Left lung (tissue), 10 donors: ENCODE measurements around the gene DMD. TPM values are rescaled to one million over a fixed set of nuclear protein-coding genes. Genes with fewer than 3 reads are reported as not detected.
"Not testable (repeated sequence)": the region's sequence is repeated elsewhere in the genome, so short reads cannot be mapped to it uniquely, and the experiment has no call there.

ENCODE experiments used
- ATAC-seq: fragments of 200-7000 bp; cut with Tn5 transposase; one replicate; pipeline ENCODE4 v1.9.1; 2020; ENCODE audit warnings: moderate library complexity
- DNase-seq, 4 donors: peaks; one replicate each; pipeline ENCODE4 v3.0.0-alpha.2; 2013 to 2020
- H3K27ac ChIP-seq, 2 donors: fragments of 200-600 bp; sonication (generic) in 1 of 2; one replicate each; pipeline versions ENCODE4 v1.5.0 to v1.8.0; 2020 to 2021
- H3K27me3 ChIP-seq, 2 donors: fragments of 200-600 bp; sonication (generic) in 1 of 2; one replicate each; pipeline versions ENCODE4 v1.5.0 to v1.8.0; 2020 to 2021
- H3K36me3 ChIP-seq, 2 donors: fragments of 200-600 bp; sonication (generic) in 1 of 2; one replicate each; pipeline versions ENCODE4 v1.5.0 to v1.8.0; 2020 to 2021
- H3K4me1 ChIP-seq, 2 donors: fragments of 200-600 bp; one replicate each; pipeline ENCODE4 v1.8.0; 2021
- H3K4me3 ChIP-seq, 2 donors: fragments of 200-600 bp; sonication (generic) in 1 of 2; one replicate each; pipeline versions ENCODE4 v1.5.0 to v1.8.0; 2020 to 2021; ENCODE audit warnings: mild to moderate bottlenecking in 1 of 2
- H3K9me3 ChIP-seq, 2 donors: fragments of 200-600 bp; sonication (generic) in 1 of 2; one replicate each; pipeline versions ENCODE4 v1.5.0 to v1.8.0; 2020 to 2021
- intact Hi-C, 2 donors: fragments of 100-400 bp; cut with DNase I; formaldehyde crosslinking; loops; one replicate each; pipeline versions ENCODE4 v1.11.2 to v1.14.2; 2022
- polyA plus RNA-seq, 6 donors: library from polyadenylated mRNA; unstranded; fragments of 120-200 nt; gene quantifications; one replicate each; pipeline ENCODE4 v1.2.1, GENCODE V29; 2013; ENCODE audit not compliant: insufficient read length in 6 of 6
- total RNA-seq, 2 donors: library from RNA; stranded (reverse); fragmentation: NEBNext Ultra II Directional; extraction: Animal tissue kit (Norgen Biotek cat#: 25700); gene quantifications; one replicate each; pipeline ENCODE4 v1.2.1, GENCODE V29; 2021
- TF ChIP-seq, protein P1 (sequence below), 2 donors: fragments of 200-600 bp; sonication (generic) in 1 of 2; IDR thresholded peaks; one replicate each; pipeline versions ENCODE4 v1.5.0 to v1.8.0; 2021; ENCODE audit warnings: antibody characterized with exemption in 2 of 2
- donor health status: DM: no; HTN: yes; CAD: no.
- donor health status: DM: no; HTN: no; CAD: no.

The DMD gene
- total and polyA plus RNA-seq, 8 donors, result 16.6 to 68.8 (median 54.0) TPM

DNA sequence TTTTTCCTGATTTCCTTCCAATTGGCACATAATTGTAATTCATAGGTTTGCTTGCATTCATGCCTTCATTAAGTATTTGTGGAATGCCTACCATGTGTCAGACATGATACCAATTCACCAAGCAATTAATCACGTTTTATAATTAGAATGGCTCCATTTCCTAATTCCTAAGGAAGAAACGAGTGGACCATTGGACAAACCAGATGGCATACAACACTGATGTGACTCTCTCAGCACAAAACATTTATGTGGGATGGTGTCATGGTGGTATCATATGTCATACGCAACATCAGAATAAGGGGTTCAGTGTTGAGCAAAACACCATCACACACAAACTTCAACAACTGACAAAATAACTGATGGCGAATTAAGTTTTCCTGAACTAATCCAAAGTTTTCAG, 502.8 kb downstream of the DMD start:
- TF ChIP-seq, protein P1, sequence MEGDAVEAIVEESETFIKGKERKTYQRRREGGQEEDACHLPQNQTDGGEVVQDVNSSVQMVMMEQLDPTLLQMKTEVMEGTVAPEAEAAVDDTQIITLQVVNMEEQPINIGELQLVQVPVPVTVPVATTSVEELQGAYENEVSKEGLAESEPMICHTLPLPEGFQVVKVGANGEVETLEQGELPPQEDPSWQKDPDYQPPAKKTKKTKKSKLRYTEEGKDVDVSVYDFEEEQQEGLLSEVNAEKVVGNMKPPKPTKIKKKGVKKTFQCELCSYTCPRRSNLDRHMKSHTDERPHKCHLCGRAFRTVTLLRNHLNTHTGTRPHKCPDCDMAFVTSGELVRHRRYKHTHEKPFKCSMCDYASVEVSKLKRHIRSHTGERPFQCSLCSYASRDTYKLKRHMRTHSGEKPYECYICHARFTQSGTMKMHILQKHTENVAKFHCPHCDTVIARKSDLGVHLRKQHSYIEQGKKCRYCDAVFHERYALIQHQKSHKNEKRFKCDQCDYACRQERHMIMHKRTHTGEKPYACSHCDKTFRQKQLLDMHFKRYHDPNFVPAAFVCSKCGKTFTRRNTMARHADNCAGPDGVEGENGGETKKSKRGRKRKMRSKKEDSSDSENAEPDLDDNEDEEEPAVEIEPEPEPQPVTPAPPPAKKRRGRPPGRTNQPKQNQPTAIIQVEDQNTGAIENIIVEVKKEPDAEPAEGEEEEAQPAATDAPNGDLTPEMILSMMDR (IDR thresholded peaks at IDR 0.05), result no peak
- H3K27me3 ChIP-seq, result no peaks in the 10 kb centered on the region
- no peaks in the 10 kb centered on the region for H3K4me1 ChIP-seq
- intact Hi-C loops, result no loop called here
- H3K4me3 ChIP-seq, result no peak overlapping the region
- ATAC-seq (no peak), DNase-seq (no peak)
- H3K9me3 ChIP-seq, result no peaks in the 10 kb centered on the region
- no peak overlapping the region for H3K27ac ChIP-seq
- H3K36me3 ChIP-seq, result no peaks in the 10 kb centered on the region

DNA sequence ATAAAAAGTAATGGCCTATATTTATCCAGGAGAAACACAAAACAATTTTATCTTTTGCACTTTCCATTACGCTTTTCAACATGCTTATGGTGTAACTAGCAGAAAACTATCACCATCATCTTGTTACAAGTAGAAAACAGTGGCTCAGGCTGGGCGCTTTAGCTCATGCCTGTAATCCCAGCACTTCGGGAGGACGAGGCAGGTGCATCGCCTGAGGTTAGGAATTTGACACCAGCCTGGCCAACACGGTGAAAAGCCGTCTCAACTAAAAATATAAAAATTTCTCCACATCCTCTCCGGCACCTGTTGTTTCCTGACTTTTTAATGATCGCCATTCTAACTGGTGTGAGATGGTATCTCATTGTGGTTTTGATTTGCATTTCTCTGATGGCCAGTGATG, 506.0 kb downstream of the DMD start:
- H3K27ac ChIP-seq, H3K4me1 ChIP-seq, intact Hi-C loops, ATAC-seq, H3K27me3 ChIP-seq, DNase-seq, H3K9me3 ChIP-seq, H3K4me3 ChIP-seq, H3K36me3 ChIP-seq: not testable (repeated sequence)

DNA sequence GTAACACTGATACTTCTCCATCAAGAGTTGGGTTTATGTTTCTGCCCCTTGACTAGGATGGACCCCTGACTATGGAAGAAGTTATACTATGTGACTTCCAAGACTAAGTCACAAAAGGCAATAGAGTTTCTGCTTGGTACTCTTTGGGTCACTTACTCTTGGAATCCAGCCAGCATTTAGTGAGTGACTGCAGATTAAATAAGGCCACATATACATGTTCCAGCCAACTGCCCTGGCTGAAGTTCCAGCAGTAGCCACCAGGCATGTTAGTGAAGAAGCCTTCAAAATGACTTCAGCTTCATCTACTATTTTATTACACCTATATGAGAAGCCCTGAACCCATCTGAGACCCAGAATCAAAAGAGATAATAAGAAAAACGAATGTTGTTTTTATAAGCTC, 524.0 kb downstream of the DMD start:
- H3K27ac ChIP-seq, result no peak overlapping the region
- TF ChIP-seq, protein P1 (IDR thresholded peaks at IDR 0.05), result no peak
- no peak overlapping the region for H3K4me3 ChIP-seq
- intact Hi-C loops, result no loop called here
- H3K36me3 ChIP-seq, result no peaks in the 10 kb centered on the region
- DNase-seq, result no peak
- no peaks in the 10 kb centered on the region for H3K27me3 ChIP-seq
- no peaks in the 10 kb centered on the region for H3K4me1 ChIP-seq
- no peaks in the 10 kb centered on the region for H3K9me3 ChIP-seq
- ATAC-seq, result no peak

DNA sequence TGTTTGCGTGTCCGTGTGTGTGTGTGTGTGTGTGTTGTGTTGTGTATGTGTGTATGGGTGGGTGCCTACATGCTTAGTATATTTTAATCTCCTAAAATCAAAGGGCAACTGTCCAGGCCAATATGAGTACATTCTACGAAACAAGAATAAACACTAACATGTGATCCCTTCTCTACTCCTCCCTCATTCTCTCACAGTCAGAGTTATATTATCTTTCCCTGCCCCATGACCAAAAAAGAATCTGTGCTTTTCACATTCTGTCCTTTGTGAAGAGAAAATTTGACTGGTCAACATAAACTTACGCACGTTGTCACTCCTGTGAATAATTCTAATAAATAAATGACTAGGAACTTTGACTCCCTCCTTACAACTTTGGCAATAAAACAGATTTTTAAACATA, 532.9 kb downstream of the DMD start:
- DNase-seq (no peak), ATAC-seq (no peak)
- Histone ChIP-seq H3K9me3 (no peaks in the 10 kb centered on the region), H3K36me3 (no peaks in the 10 kb centered on the region), H3K27me3 (no peaks in the 10 kb centered on the region), H3K4me1 (no peaks in the 10 kb centered on the region), H3K27ac (no peak overlapping the region), H3K4me3 (no peak overlapping the region)
- intact Hi-C loops, result no loop called here
- TF ChIP-seq, protein P1 (IDR thresholded peaks at IDR 0.05), result no peak

DNA sequence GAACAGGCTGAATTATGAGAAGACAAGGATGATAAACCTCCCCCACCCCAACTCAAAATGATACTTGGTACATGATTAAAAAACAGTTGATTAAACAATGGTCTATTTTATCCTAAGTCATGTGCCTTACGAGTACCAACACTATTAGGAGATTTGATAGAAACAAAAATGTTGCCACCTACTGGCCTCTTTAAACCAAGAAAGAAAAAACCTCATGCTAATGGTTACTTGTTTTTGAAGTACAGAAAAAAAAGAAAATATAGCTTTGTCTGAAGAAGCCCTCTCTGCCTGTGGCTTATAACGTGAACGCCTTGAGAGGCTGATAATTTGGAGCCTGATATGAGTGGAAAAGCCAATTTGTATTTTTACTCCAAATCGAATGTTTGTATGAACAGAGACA, 538.2 kb downstream of the DMD start:
- Histone ChIP-seq H3K9me3 (no peaks in the 10 kb centered on the region), H3K4me3 (no peak overlapping the region), H3K4me1 (no peaks in the 10 kb centered on the region), H3K27me3 (no peaks in the 10 kb centered on the region), H3K27ac (no peak overlapping the region), H3K36me3 (no peaks in the 10 kb centered on the region)
- TF ChIP-seq, protein P1 (IDR thresholded peaks at IDR 0.05), result no peak
- DNase-seq (peak in 1 of 4 donors; percentile 5), ATAC-seq (peak; percentile 30)
- intact Hi-C loops, result no loop called here

DNA sequence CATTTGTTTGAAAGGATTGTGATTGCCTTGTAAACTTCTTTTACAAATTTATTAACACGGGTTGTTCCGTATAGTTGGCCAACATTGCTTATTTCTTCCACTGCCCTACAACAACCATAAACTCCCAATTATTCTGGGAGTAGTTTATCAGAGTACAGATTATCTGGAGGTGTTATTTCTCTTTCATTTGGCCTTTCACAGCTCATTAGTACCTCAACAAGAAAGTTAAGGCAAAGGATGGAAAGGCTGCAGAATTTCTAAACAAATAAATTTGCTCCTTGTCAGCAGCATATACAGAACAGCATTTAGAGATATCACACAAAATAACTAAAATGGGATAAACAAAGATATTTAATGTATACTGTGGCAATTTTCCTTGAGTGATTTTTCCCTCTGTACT, 548.8 kb downstream of the DMD start:
- TF ChIP-seq, protein P1 (IDR thresholded peaks at IDR 0.05), result no peak
- Histone ChIP-seq H3K36me3 (no peaks in the 10 kb centered on the region), H3K4me3 (no peak overlapping the region), H3K9me3 (no peaks in the 10 kb centered on the region), H3K4me1 (no peaks in the 10 kb centered on the region), H3K27me3 (no peaks in the 10 kb centered on the region), H3K27ac (no peak overlapping the region)
- DNase-seq (peak in 1 of 4 donors; percentile 8), ATAC-seq (no peak)
- intact Hi-C loops, result no loop called here
